ENCODE data around the gene SLC30A3. TPM values are rescaled to one million over a fixed set of nuclear protein-coding genes. Genes with fewer than 3 reads are reported as not detected.

The SLC30A3 gene
- total and polyA plus RNA-seq, 2 of the 13 experiments (the other 11 are each of a cell fraction or from before 2014, with no cell fraction given): 0.38 to 0.79 TPM

GRCh38 chr2:27297195-27297594 is 34.3 kb upstream of the SLC30A3 start:
- FAIRE-seq (no peak), ATAC-seq (no peak; the same call in 2 of the 3 replicates), DNase-seq (ENCODE audit: low spot score) (no peak)
- Histone ChIP-seq H3K4me2 (ENCODE audit: low read depth, low read length) (no peak overlapping the region), H3K36me3 (replicated peaks in 1 of 2; ENCODE audit: control insufficient read depth in 1 of 2, insufficient read depth in 2 of 2, low read length in 2 of 2) (no peaks in the 10 kb centered on the region), H3K27me3 (ENCODE audit: control insufficient read depth in 1 of 2, insufficient read depth in 2 of 2, low read length in 2 of 2) (no peaks in the 10 kb centered on the region; a peak in 1 of 5 replicates), H4K20me1 (ENCODE audit: insufficient read depth, low read length) (no peaks in the 10 kb centered on the region), H3K27ac (ENCODE audit: extremely low read length, insufficient read depth, low read length) (no peak overlapping the region), H3K9me3 (ENCODE audit: low read length) (no peaks in the 10 kb centered on the region), H3K9ac (ENCODE audit: insufficient read depth, low read depth, low read length) (no peak overlapping the region), H2AFZ (ENCODE audit: low read length) (no peak overlapping the region), H3K4me1 (ENCODE audit: insufficient read depth, low read length) (peaks cover 74% of the 10 kb centered on the region), H3K4me3 (replicated peaks in 1 of 3; ENCODE audit: insufficient read depth in 1 of 3, low read depth in 2 of 3, low read length in 3 of 3) (no peak overlapping the region), H3K79me2 (ENCODE audit: insufficient read depth, low read length) (no peaks in the 10 kb centered on the region)
- BruUV-seq (replicated peaks): no TSS peak
- ChIA-PET CTCF (ENCODE audit: low intra/inter-chr PET ratio, low total read pairs) (no interaction called here), POLR2A (interaction anchor here (1.1 kb wide), 1 partner anchor 15 kb away, joined by 3 read pairs; the partner anchor contains the start of gene TRIM54)
- intact Hi-C loops (cut with micrococcal nuclease; ENCODE audit: unreplicated experiment): no loop called here
- WGBS (ENCODE audit: low lambda C conversion rate): 35% methylated on average over 3 of the region's 3 CpGs
- in situ Hi-C loops (cut with HindIII; ENCODE audit: extremely low pct_ligation_motif_present, low pct_unique_long_range_greater_than_20kb): no loop called here
- TF ChIP-seq USF2 (IDR thresholded peaks at IDR 0.05; ENCODE audit: low read depth, low read length) (peak; percentile 15; the same call in 1 of the 2 replicates), USF2 (CRISPR knock-in tag; IDR thresholded peaks at IDR 0.05; ENCODE audit: borderline replicate concordance) (no peak), HMG20B (CRISPR knock-in tag; conservative IDR thresholded peaks at IDR 0.05) (no peak), KDM6A (CRISPR knock-in tag; IDR thresholded peaks at IDR 0.05; ENCODE audit: low read depth) (no peak)

- DNase-seq (ENCODE audit: low spot score) (no peak), FAIRE-seq (no peak), ATAC-seq (no peak)
- ChIA-PET CTCF (ENCODE audit: low intra/inter-chr PET ratio, low total read pairs) (no interaction called here), POLR2A (no interaction called here)
- no peaks in the 10 kb centered on the region for H3K79me2 ChIP-seq (ENCODE audit: insufficient read depth, low read length)
- H3K4me1 ChIP-seq (ENCODE audit: insufficient read depth, low read length): peaks cover 81% of the 10 kb centered on the region
- no peaks in the 10 kb centered on the region; a peak in 1 of 5 replicates for H3K27me3 ChIP-seq (ENCODE audit: control insufficient read depth in 1 of 2, insufficient read depth in 2 of 2, low read length in 2 of 2)
- H3K27ac ChIP-seq (ENCODE audit: extremely low read length, insufficient read depth, low read length): no peak overlapping the region
- no peaks in the 10 kb centered on the region for H3K36me3 ChIP-seq (replicated peaks in 1 of 2; ENCODE audit: control insufficient read depth in 1 of 2, insufficient read depth in 2 of 2, low read length in 2 of 2)
- H2AFZ ChIP-seq (ENCODE audit: low read length): no peak overlapping the region
- 60% methylated on average over 4 of the region's 4 CpGs for WGBS (ENCODE audit: low lambda C conversion rate)
- no peaks in the 10 kb centered on the region for H4K20me1 ChIP-seq (ENCODE audit: insufficient read depth, low read length)
- intact Hi-C loops (cut with micrococcal nuclease; ENCODE audit: unreplicated experiment) (no loop called here), in situ Hi-C loops (cut with HindIII; ENCODE audit: extremely low pct_ligation_motif_present, low pct_unique_long_range_greater_than_20kb) (no loop called here)
- no peaks in the 10 kb centered on the region for H3K9me3 ChIP-seq (ENCODE audit: low read length)
- no peak overlapping the region for H3K9ac ChIP-seq (ENCODE audit: insufficient read depth, low read depth, low read length)
- no peak overlapping the region for H3K4me3 ChIP-seq (replicated peaks in 1 of 3; ENCODE audit: insufficient read depth in 1 of 3, low read depth in 2 of 3, low read length in 3 of 3)
- TF ChIP-seq ZFP91 (CRISPR knock-in tag; IDR thresholded peaks at IDR 0.05; ENCODE audit: borderline replicate concordance): no peak
- no peak for TF ChIP-seq CENPX (CRISPR knock-in tag; IDR thresholded peaks at IDR 0.05)
- no peak for TF ChIP-seq ZBTB44 (CRISPR knock-in tag; IDR thresholded peaks at IDR 0.05)
- no peak for TF ChIP-seq SMARCC2 (IDR thresholded peaks at IDR 0.05)
- H3K4me2 ChIP-seq (ENCODE audit: low read depth, low read length): no peak overlapping the region
- no TSS peak for BruUV-seq (replicated peaks)
These were observed 33.6 kb upstream of the SLC30A3 start for GRCh38 chr2:27296481-27296880.
